T-helper 2 cell treated with Interferon-gamma antibody and Interleukin-4, amounts not matched to agents 5 μg/mL and 100 μg/mL, for 36 hours (primary cell): ENCODE measurements around the gene NCKAP5L.

ENCODE experiments used
- DNase-seq: peaks from one replicate; pipeline ENCODE4 v3.0.0; 2021; ENCODE audit warnings: low spot score
- H3K27ac Mint-ChIP-seq: one replicate; pipeline ENCODE4 v1.8.0; 2021; ENCODE audit warnings: mild to moderate bottlenecking, mixed read lengths
- H3K27me3 Mint-ChIP-seq: one replicate; pipeline ENCODE4 v1.8.0; 2021; ENCODE audit warnings: low read depth, mixed read lengths
- H3K36me3 Mint-ChIP-seq: one replicate; pipeline ENCODE4 v1.8.0; 2021; ENCODE audit warnings: low read depth, mixed read lengths
- H3K4me1 Mint-ChIP-seq: one replicate; pipeline ENCODE4 v1.8.0; 2021; ENCODE audit warnings: low read depth, mixed read lengths
- H3K4me3 Mint-ChIP-seq: one replicate; pipeline ENCODE4 v1.8.0; 2022; ENCODE audit warnings: mild to moderate bottlenecking, moderate library complexity, mixed read lengths
- H3K9me3 Mint-ChIP-seq: one replicate; pipeline ENCODE4 v1.8.0; 2021; ENCODE audit warnings: mixed read lengths

NCKAP5L gene

DNA sequence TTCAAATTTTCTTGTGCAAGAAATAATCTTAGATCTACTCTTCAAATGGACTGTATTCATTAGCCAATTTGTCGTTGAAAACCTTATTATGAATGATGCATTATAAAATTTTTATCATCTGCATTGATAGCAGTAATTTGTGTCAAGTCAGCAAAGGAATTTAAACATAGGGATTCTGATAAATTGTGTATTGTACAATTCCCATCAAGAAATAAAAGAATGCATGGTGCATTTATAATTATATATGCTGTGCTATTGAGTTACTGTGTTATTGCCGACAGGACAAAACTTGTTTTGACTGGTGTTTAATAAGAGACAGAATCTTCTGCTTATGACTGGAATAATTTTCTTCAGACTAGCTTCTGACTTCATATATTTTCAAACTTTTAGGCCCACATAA lies 17.8 kb upstream of the NCKAP5L start:
- no peak overlapping the region for H3K27ac Mint-ChIP-seq
- peaks cover 4% of the 10 kb centered on the region for H3K9me3 Mint-ChIP-seq
- no peak for DNase-seq
- H3K4me1 Mint-ChIP-seq, result peaks cover 25% of the 10 kb centered on the region
- H3K27me3 Mint-ChIP-seq, result peaks cover 19% of the 10 kb centered on the region
- H3K4me3 Mint-ChIP-seq, result no peak overlapping the region
- peaks cover 5% of the 10 kb centered on the region for H3K36me3 Mint-ChIP-seq

DNA sequence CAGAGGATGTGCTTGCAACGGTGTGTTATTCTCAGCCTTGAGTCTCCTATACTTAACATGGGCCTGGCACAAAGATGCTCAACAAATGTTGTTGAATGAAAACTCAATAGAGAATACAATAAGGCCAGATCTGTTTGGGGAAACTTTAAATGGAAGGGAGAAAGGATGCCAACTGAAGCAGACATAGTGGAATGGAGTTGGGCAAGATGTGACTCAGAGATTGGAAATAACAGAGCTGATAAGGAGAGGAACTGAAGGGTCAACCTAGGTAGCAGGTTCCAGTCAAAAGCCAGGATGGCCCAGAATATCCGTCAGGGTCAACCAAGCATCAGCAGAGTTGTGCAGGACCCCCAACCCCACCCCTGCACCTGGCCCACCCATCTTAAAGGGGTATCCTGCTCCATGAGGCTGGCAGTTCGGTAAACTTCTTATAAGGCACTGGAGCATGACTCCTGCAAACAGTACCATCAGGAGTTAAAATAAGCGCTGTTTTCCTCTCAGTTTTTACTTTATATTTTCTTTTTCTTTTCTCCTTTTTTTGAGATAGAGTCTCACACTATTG lies 15.7 kb upstream of the NCKAP5L start:
- Mint-ChIP-seq H3K36me3 (peaks cover 7% of the 10 kb centered on the region), H3K4me1 (peaks cover 29% of the 10 kb centered on the region), H3K27ac (no peak overlapping the region), H3K27me3 (peaks cover 11% of the 10 kb centered on the region), H3K4me3 (peak overlapping the region; percentile 94), H3K9me3 (peaks cover 4% of the 10 kb centered on the region)
- DNase-seq, result no peak

DNA sequence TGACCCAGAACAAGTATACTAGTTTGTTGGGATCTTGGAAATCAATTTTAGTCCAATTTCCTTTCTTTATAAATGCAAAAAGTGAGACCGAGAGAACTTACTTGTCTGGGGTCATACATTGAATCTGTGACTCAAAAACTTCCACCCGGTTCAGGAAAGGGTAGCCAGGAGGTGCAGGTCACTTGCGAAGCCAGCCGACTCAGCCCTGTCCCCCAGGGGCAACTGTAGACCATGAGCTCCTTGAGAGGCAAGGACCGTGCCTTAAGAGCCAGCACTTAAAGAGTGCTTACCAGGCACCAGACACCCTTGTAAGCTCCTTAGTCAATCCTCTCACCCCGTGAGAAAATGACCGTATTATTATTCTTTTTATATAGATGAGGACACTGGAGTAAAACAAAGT lies 15.2 kb upstream of the NCKAP5L start:
- peak overlapping the region; percentile 94 for H3K4me3 Mint-ChIP-seq
- H3K4me1 Mint-ChIP-seq, result peaks cover 29% of the 10 kb centered on the region
- peak overlapping the region; percentile 85 for H3K27ac Mint-ChIP-seq
- H3K36me3 Mint-ChIP-seq, result peaks cover 8% of the 10 kb centered on the region
- no peak for DNase-seq
- peaks cover 7% of the 10 kb centered on the region for H3K27me3 Mint-ChIP-seq
- H3K9me3 Mint-ChIP-seq, result peaks cover 4% of the 10 kb centered on the region

GRCh38 chr12:49842519-49843352 lies 14.5 kb upstream of the NCKAP5L start, which contains the start of gene BCDIN3D:
TSS of gene BCDIN3D (minus strand) at chr12:49843106. CDS start at chr12:49843087, 19 bp downstream.
- Mint-ChIP-seq H3K9me3 (peaks cover 4% of the 10 kb centered on the region), H3K27ac (peak within 1 kb of the TSS; percentile 85), H3K27me3 (peaks cover 3% of the 10 kb centered on the region), H3K4me3 (peak within 1 kb of the TSS; percentile 94), H3K36me3 (peaks cover 13% of the 10 kb centered on the region), H3K4me1 (peaks cover 29% of the 10 kb centered on the region)
- peak; percentile 94 for DNase-seq

GRCh38 chr12:49838973-49839633 lies 10.9 kb upstream of the NCKAP5L start:
- Mint-ChIP-seq H3K36me3 (peaks cover 12% of the 10 kb centered on the region), H3K27ac (no peak overlapping the region), H3K27me3 (no peaks in the 10 kb centered on the region), H3K4me1 (peaks cover 22% of the 10 kb centered on the region), H3K4me3 (no peak overlapping the region), H3K9me3 (no peaks in the 10 kb centered on the region)
- DNase-seq, result no peak

DNA sequence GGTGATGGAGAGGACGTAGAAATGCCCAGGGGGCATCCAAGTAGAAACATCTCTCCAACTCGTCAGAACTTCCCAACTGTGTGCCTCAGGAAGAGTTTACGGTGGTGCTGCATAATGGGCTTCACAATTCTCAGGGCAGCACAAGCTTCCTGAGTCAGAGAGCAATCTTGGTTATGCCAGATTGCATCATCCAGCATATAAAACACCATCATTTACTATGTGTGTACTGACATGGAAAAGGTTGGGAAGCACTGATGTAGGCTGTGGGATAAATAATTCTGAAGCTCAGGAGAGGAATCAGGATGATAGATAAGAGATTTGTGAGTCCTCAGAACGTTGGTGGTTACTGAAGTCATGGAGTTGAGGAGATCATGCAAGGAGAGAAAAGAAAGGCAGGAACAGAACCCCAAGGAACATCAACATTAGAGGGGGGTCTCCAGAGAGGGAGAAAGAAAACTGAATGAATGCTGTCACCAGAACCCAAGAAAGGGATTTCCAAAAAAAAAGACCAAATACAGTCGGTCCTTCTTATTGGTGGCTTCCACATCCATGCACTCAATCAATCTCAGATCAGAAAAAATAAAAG lies 4.7 kb upstream of the NCKAP5L start:
- DNase-seq, result no peak
- Mint-ChIP-seq H3K9me3 (no peaks in the 10 kb centered on the region), H3K4me3 (no peak overlapping the region), H3K27me3 (peaks cover 10% of the 10 kb centered on the region), H3K36me3 (peaks cover 3% of the 10 kb centered on the region), H3K4me1 (peaks cover 13% of the 10 kb centered on the region), H3K27ac (no peak overlapping the region)

- peaks cover 13% of the 10 kb centered on the region for H3K4me1 Mint-ChIP-seq
- no peaks in the 10 kb centered on the region for H3K36me3 Mint-ChIP-seq
- DNase-seq, result no peak
- H3K27ac Mint-ChIP-seq, result no peak overlapping the region
- no peaks in the 10 kb centered on the region for H3K9me3 Mint-ChIP-seq
- no peak overlapping the region for H3K4me3 Mint-ChIP-seq
- H3K27me3 Mint-ChIP-seq, result peaks cover 20% of the 10 kb centered on the region
Measured at GRCh38 chr12:49831717-49832116, 3.5 kb upstream of the NCKAP5L start.

DNA sequence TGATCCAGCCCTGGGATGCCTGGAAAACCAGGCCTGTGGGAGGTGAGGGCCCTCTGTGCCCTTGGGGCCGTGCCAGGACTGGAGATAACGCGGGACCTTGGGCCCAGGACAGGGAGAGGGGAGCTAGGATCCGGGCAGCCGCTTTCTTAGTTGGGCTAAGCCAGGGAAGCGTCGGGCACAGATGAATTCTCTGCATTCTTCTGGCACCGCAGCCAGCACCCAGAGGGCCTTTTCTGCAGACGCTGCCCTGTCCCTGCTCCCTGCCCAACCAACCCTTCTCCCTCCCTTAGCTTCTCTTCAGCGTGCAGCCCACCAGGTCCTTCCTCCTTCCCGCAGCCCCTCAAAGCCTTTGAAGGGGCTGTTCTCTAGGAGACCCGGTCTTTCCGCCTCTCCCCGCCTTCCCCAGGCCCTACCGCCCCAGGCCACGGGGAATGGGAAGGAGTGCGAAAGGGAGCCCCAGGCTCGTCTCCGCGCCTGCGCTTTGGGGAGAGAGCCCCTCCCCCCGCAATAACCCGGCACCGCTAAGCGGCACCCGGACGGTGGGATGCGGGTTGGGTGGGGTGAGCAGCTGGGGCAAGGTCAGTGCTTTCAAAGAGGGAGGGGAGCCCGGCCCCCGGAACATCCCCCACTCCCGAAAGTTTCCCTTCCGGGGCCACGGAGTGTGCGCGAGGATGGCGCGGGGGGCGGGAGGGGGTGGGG lies 663 bp downstream of the NCKAP5L start:
- Mint-ChIP-seq H3K4me3 (peak overlapping the region; percentile 63), H3K27me3 (peaks cover 24% of the 10 kb centered on the region), H3K36me3 (no peaks in the 10 kb centered on the region), H3K4me1 (peaks cover 15% of the 10 kb centered on the region), H3K27ac (no peak overlapping the region), H3K9me3 (no peaks in the 10 kb centered on the region)
- DNase-seq, result peak; percentile 15

DNA sequence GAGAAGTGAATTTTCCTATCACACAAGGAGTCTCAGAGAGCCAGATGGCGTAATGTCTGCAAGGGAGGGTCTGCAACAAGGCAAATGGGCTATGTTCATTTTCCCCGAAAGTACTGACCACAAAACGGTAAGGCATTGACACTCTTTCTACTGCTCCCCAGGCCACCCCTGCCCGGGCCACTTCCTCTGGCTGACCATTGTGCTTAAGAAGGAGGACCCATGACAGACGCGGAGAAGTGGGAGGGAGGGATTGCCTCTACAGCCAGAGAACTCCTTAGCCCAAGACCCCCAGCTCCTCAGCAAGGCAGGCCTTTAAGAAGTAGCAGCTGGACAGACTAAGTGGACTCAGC lies 1.2 kb downstream of the NCKAP5L start:
- H3K9me3 Mint-ChIP-seq, result no peaks in the 10 kb centered on the region
- peaks cover 15% of the 10 kb centered on the region for H3K4me1 Mint-ChIP-seq
- H3K4me3 Mint-ChIP-seq, result peak overlapping the region; percentile 63
- H3K36me3 Mint-ChIP-seq, result no peaks in the 10 kb centered on the region
- no peak overlapping the region for H3K27ac Mint-ChIP-seq
- H3K27me3 Mint-ChIP-seq, result peaks cover 21% of the 10 kb centered on the region
- DNase-seq, result no peak

DNA sequence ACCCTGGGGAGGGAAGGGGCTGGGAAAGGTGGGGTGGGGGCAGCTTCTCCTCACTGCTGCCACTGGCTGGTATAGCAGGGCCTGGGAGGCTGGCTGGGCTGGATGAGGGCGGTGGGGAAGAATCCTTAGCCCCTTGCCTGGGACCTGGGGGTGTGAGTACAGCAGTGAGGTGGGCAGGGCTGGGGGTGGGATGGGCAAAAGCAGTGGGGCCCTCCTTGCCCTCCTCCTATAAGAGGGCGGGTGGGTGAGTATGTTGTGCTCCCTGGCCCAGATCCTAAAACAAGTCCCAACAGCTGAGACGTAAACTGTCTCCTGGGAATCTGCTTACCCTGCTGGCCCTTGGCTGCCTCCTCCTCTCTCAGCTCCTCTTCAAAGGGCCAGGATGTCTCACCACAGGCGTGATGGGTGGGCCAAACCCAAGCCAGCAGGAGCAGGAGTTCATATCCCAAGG lies 2.2 kb downstream of the NCKAP5L start:
- Mint-ChIP-seq H3K9me3 (no peaks in the 10 kb centered on the region), H3K27me3 (peaks cover 21% of the 10 kb centered on the region), H3K4me1 (peaks cover 21% of the 10 kb centered on the region), H3K4me3 (no peak overlapping the region), H3K27ac (no peak overlapping the region), H3K36me3 (no peaks in the 10 kb centered on the region)
- no peak for DNase-seq

DNA sequence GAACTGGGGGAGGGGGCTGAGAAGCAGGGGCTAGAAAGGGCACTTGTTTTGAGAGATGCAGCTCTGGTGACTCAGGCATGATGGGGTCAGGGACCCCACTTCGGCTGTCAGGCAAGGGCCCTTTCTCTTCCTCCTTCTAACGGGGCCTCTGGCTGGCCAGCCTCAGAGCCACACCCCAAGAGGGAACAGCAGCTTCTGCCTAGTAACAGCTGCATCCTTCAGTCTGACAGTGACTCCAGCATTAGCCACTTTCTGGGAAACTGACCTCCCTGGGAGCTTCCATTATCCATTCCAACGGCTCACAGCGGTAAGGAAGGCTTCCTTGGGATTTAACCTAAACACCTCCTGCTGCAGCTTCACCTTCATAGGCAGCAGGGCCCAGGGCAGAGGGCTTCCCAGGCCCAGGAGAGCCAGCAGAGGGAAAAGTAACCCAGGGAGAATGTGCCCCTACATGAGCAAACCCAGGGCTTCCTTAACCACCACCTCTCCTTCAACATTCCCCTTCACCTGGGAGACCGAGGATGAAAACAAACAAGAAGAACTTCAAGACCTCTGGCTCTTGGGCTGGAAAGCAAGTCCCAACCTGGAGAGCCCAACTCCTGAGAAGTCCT lies 2.7 kb downstream of the NCKAP5L start:
- Mint-ChIP-seq H3K27me3 (peaks cover 21% of the 10 kb centered on the region), H3K4me3 (no peak overlapping the region), H3K4me1 (peaks cover 24% of the 10 kb centered on the region), H3K27ac (no peak overlapping the region), H3K9me3 (no peaks in the 10 kb centered on the region), H3K36me3 (no peaks in the 10 kb centered on the region)
- DNase-seq, result no peak

- Mint-ChIP-seq H3K9me3 (no peaks in the 10 kb centered on the region), H3K36me3 (no peaks in the 10 kb centered on the region), H3K27ac (no peak overlapping the region), H3K4me3 (no peak overlapping the region), H3K27me3 (peaks cover 21% of the 10 kb centered on the region), H3K4me1 (peaks cover 24% of the 10 kb centered on the region)
- DNase-seq, result no peak
Measured at GRCh38 chr12:49824895-49825294, 3.3 kb downstream of the NCKAP5L start.

GRCh38 chr12:49824416-49824815 lies 3.8 kb downstream of the NCKAP5L start:
- Mint-ChIP-seq H3K27me3 (peaks cover 21% of the 10 kb centered on the region), H3K9me3 (no peaks in the 10 kb centered on the region), H3K4me1 (peaks cover 26% of the 10 kb centered on the region), H3K27ac (no peak overlapping the region), H3K4me3 (no peak overlapping the region), H3K36me3 (no peaks in the 10 kb centered on the region)
- DNase-seq, result no peak
